NK-92 treated with Interleukin-12 subunit alpha and Interleukin-12 subunit beta, amount 100 ng/mL, for 24 hours (cell line): ENCODE data around the gene INTU.
"Not testable (repeated sequence)": the region's sequence is repeated elsewhere in the genome, so short reads cannot be mapped to it uniquely, and the experiment has no call there.

ENCODE experiments used
- DNase-seq: peaks from one replicate; lab custom pipeline; 2025; lab: John Stamatoyannopoulos, UW

Gene INTU

DNA sequence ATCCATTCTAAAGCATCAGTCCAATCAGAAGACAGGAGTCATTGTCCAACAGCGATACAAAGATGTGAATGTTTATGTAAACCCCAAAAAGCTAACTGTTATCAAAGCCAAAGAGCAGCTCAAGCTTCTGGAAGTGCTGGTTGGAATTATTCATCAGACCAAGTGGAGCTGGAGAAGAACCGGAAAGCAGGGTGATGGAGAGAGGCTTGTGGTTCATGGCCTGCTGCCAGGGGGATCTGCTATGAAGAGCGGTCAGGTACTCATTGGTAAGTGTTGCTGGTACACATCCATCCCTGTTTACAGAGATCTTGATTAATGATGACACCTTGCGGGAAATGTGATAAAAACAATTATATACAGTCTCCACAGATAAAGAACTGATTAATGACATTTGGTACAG, 11.0 kb downstream of the INTU start:
- DNase-seq: no peak

DNA sequence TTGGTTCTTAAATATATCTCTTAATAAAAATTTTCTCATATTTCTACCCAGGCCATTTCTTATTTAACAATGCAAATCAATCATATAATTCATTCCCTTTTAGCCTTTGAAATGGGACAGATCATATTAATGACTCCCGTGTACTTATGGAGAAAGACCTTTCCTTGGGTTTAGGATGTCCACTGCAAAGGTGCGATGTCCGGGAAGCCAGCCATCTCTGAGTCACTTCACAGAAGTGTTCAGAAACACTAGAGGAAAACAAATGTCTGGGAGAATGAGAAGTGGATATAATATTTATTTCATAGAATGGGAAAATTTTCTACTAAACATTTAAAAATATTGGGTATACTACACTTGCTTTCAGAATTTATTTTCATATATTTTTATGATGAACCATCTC, 15.3 kb downstream of the INTU start:
- no peak for DNase-seq

GRCh38 chr4:127655590-127655989, 22.8 kb downstream of the INTU start:
- not testable (repeated sequence) for DNase-seq

GRCh38 chr4:127656047-127656680, 23.4 kb downstream of the INTU start:
- DNase-seq: no peak

DNA sequence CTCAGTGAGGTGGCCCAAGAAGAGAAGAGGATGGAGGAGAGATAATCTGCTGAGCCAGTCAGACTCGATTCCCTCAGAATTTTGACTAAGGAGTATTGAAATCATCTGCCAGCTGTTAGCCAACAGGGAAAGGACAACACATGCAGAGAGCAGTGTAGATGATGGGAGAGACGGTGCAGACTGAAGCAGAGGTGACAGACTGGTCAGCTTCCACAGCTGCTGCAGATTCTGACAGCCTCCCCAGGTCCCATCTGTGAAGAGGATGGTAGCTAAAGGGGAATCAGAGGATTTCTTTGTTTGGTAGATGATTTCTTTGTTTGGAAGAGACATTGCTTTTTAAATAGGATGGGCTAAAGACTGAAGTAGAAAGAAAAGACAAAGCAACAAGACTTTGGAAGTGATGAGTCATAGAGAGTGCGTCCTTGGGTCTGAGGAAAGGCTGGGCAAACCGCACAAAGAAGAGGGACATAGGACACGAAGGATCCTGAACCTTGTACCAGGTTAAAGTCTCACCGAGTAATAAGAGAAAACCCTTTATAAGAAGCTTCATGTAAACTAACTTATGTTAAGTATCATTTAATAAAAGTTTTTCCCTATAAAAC, 27.6 kb downstream of the INTU start:
- no peak for DNase-seq

DNA sequence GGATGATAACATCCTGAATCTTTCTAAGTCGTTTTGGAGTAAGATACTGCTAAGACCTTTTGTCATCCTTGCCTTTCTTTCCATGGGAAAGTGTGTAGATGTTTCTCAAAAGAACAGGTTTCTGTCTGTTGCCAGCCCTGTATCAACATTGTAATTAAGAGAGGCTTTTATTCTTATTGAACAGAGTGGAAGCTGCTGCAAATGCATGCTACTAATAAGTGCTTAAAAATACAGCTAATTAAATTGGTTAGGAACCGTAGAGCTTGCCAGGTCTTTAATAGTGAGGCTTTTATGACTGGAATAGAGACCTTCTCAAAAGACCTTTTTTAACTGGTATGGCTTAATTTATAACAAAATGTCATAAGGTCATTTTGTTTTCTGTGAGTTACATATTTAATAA, 34.4 kb downstream of the INTU start:
- DNase-seq: no peak

- no peak for DNase-seq
These were observed 35.0 kb downstream of the INTU start for GRCh38 chr4:127667772-127668171.

GRCh38 chr4:127668770-127669169, 36.0 kb downstream of the INTU start:
- no peak for DNase-seq

- no peak for DNase-seq
These were observed 36.9 kb downstream of the INTU start for GRCh38 chr4:127669691-127670090.

DNA sequence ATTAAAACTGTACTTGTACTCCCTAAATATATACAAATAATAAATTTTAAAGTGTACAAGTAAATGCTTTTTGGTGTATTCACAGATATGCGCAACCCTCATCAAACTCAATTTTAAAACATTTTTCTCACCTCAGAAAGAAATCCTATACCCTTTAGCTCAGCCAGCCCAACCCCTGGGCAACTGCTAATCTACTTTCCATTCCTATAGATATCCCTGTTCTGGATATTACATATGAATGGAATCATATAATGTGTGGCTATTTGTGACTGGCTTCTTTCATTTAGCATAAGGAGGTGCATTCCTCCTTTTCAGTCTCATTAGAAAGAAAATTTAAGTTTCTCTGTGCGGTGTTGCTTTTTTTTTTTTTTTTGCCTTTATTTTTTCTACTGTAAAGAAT, 39.4 kb downstream of the INTU start:
- DNase-seq: no peak

DNA sequence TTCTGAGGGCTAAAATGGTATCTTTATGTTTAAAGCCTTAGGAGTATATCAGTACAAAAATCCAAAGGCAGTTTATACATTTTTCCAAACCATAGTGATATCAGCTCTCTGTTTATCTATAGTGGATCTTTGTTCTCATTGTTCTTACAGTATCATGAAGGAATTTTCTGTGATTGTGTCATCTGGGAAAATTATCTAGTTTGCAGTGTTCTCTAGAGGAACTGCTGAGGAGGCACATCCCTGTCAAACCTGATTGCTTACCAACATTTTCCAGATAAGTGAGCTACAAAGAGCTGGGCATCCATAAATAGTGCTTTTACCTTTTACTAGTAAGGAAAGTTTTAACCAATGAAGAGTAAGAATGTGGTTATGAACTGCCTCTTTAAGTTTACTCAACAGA, 52.5 kb downstream of the INTU start:
- DNase-seq: no peak

DNA sequence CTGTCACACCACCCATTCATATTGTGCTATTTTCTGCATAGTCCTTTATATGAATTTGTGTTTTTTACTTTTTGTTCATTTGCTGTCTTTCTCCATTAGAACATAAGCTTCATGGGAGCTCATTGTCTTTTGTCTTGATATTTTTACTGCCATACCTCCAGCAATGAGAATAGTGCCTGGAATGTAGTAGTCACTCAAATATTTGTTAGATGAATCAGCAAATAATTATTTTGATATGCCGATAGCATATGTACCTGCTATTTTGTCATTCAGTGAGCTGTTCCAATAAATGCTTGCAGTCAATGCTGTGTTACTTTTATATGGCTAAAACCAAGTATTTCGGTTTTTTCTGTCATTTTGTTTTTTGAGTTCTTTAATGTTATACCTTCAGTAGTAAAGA, 53.9 kb downstream of the INTU start:
- DNase-seq: no peak

DNA sequence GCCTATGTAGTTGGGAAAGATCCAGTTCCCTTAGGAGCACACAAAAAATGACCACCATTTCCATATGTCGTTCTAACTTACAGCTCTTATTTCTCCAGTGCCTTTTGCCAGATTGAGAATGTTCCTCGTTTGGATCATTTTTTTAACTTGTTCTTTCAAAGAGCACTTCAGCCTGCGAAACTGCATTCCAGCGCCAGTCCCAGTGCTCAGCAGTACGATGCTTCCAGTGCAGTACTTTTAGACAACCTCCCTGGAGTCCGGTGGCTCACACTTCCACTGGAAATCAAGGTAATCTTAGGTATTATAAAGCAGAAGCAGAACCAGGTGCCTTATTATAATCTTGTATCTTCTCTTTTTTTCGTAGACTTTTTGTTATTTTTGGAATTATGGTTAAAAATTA, 54.8 kb downstream of the INTU start:
- no peak for DNase-seq

GRCh38 chr4:127698789-127699200, 66.0 kb downstream of the INTU start:
- no peak for DNase-seq

- DNase-seq: no peak
These were observed 76.2 kb downstream of the INTU start for GRCh38 chr4:127708985-127709384.

DNA sequence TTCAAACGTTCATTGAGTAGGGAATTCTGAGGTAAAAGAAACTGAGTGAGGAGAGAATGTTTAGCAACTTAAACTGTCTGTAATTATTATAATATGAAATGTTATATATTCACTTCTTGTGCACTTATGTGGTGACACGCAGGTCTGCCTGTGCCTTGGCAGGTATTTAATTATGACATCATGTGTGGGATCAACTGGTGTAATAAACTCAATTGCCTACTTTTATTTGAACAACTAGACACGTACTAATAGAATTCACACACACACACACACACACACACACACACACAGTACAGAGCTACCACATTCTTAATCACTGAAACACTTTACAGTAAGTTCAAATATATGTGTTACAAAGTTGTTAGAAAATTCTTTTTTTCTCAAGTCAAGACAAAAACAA, 76.7 kb downstream of the INTU start:
- DNase-seq: no peak

DNA sequence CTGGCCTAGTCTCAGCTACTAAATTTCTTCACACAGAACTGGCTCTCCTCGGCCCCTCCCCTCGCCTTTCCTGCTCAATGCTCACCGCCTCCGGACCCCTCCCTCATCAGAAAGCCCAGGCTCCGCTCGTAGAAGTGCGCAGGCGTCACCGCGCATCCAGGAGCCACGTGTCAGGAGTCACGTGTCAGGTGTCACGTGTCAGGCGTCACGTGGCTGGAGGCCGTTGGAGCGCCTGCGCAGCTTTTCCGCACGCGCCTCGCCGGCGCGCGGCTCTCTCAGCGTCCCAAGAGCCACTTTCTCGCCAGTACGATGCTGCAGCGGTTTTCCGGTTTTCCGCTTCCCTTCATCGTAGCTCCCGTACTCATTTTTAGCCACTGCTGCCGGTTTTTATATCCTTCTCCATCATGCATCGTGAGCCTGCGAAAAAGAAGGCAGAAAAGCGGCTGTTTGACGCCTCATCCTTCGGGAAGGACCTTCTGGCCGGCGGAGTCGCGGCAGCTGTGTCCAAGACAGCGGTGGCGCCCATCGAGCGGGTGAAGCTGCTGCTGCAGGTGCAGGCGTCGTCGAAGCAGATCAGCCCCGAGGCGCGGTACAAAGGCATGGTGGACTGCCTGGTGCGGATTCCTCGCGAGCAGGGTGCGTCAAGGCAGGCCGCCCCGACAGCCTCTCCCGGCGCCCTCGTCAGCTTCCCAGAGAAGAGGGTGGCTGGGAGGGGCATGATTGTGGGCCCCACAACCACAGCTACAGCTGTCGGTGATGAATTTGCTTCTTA, 97.6 kb downstream of the INTU start, which contains the start of gene SLC25A31:
SLC25A31 (plus strand) TSS at position 259 of the 772 bp plus-strand sequence; CDS start at position 405, 146 bp downstream.
- DNase-seq: no peak

DNA sequence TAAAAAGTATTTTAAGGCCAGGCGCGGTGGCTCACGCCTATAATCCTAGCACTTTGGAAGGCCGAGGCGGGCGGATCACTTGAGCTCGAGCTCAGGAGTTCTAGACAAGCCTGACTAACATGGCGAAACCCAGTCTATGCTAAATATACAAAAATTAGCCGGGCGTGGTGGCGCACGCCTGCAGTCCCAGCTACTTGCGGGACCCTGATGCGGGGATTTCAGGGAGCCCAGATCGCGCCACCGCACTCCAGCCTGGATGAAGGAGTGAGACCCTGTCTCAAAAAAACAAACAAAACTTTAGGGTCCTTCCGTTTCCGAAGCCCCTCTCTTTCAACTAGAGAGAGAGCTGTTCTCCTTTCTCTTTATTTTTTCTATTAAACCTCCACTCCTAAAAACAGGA, 98.6 kb downstream of the INTU start:
- no peak for DNase-seq

DNA sequence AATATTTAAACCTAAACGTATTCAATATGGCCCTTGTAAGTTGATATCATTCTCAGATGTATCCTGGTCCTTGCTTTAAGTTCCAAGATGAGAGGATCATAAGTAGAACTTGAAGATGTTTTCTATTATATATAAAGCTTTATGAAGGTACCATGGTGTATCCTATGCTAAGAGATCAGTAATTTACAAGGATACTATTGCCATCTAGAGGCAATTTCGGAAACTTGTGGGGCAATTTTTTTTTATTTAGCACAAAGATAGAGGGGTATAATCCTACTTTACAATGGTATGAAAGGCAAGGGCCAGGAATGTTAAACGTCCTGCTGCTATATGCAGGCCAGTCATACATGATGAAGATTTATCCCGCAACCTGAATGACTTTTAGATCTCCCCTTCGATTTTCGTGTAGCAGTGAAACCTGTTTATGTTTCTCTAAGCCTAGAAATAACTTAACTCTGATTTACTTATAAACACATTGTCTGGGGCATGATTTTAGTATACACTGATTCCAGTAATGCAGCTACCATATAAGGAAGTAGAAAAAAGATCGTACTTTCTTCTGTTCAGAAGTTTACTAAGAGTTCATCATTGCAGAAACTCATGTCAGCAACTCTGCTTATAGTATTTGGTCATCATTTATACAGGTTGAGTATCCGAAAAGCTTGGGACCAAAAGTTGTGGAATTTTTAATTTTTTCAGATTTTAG, 100.0 kb downstream of the INTU start:
- no peak for DNase-seq

DNA sequence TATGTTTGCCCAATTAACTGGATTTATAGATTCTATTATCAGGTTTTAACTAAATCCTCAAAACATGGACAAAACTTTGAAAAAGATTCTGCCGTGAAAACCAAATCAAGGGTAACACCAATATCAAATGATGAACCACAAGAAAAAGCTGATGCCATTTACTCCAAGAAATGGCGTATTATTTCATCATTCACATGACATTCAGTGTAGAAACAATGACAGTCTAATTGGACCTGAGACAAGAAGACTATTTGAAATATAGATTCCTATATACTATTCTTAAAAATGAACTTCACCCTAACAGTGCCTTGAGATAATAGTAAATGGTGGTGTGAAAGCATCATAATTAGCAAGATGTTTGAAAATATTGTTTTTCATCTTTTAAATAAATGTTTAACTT, 102.2 kb downstream of the INTU start:
- no peak for DNase-seq

DNA sequence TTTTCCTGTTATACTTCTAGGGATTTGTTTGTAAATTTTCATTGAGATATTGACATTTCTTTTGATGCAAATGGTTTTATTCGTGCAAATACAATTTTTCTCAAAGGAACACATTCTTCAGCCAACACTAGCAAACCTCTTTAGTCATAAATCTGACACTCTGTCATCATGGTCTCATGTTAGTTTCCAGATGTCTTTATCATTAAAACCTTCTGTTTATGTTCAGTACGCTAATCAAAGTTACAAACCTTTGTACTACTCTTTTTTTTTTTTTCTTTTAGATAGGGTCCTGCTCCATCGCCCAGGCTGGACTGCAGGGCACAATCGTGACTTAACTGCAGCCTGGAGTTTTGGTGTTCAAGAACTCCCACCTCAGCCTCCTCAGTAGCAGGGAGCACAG, 104.5 kb downstream of the INTU start:
- DNase-seq: no peak

GRCh38 chr4:127741247-127741646, 108.5 kb downstream of the INTU start:
- DNase-seq: no peak

DNA sequence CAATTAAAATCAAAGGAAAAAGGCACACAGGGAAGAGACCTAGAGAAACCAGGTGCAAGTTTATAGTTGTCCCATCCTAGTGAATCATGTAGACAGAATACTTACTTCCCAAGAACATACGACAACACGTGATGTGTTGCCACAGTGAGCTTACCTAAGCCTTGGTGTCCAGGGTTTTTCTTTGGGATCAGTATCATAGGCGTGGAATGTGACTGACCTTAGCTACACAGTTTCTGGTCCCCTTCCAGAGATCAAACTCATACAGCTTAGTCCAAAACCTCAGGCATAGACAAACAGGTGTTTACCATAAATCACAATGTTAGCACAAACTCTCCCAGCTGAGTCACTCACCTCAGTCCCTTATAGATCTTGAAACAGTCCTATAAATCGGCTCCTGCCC, 115.1 kb downstream of the INTU start:
- no peak for DNase-seq
